Adipose tissue (tissue), 3 donors: ENCODE results near the gene TUB. TPM values are rescaled to one million over a fixed set of nuclear protein-coding genes. Genes with fewer than 3 reads are reported as not detected.

Experiments
- H3K27ac ChIP-seq: one replicate; pipeline ENCODE4 v1.5.1; 2013; ENCODE audit warnings: low read depth, low read length
- WGBS, 3 donors: extraction: QIAGEN DNeasy Blood & Tissue Kit; methylation state at CpG; one replicate each; pipeline ENCODE4 v1.1.7; 2013; 5-methylcytosine and 5-hydroxymethylcytosine counted together
- polyA plus RNA-seq, 3 donors: library from polyadenylated mRNA; stranded (reverse); fragments of 200-250 nt; gene quantifications; one replicate each; pipeline ENCODE4 v1.2.3, GENCODE V29; 2013
- donor health status: healthy with polysubstance abuse.
- donor health status: Bipolar disorder and iron deficiency.
- donor health status: healthy.

The TUB gene
- polyA plus RNA-seq, 3 donors, result 1.2 to 16.1 (median 2.7) TPM

- WGBS, 3 donors, result 44 to 60% (median 47%) methylated on average over 7 of the region's 7 CpGs
- no peak overlapping the region for H3K27ac ChIP-seq
Measured at GRCh38 chr11:8063324-8063723, 17.7 kb upstream of the TUB start.

DNA sequence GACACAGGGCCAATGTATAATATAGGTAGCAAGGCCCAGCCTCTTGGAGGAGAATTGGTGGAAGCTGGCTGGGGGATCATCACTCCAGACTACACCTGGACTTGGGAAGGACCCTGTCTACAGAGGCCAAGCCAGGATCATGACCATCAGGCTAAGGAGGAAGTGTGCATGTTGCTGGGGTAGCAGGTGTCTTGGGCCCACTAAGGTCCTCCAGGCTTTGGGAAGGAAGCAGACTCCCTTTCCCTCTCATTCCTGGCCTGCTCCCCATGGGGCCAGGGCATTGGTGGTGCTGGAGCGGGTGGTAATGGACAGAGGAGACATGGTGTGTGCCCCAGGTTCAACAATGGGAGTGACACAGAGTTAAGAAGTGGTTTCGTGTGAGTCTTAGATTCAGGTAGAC, 16.0 kb upstream of the TUB start:
- H3K27ac ChIP-seq, result no peak overlapping the region
- WGBS, 3 donors, result 90 to 98% (median 97%) methylated on average over 2 of the region's 2 CpGs

DNA sequence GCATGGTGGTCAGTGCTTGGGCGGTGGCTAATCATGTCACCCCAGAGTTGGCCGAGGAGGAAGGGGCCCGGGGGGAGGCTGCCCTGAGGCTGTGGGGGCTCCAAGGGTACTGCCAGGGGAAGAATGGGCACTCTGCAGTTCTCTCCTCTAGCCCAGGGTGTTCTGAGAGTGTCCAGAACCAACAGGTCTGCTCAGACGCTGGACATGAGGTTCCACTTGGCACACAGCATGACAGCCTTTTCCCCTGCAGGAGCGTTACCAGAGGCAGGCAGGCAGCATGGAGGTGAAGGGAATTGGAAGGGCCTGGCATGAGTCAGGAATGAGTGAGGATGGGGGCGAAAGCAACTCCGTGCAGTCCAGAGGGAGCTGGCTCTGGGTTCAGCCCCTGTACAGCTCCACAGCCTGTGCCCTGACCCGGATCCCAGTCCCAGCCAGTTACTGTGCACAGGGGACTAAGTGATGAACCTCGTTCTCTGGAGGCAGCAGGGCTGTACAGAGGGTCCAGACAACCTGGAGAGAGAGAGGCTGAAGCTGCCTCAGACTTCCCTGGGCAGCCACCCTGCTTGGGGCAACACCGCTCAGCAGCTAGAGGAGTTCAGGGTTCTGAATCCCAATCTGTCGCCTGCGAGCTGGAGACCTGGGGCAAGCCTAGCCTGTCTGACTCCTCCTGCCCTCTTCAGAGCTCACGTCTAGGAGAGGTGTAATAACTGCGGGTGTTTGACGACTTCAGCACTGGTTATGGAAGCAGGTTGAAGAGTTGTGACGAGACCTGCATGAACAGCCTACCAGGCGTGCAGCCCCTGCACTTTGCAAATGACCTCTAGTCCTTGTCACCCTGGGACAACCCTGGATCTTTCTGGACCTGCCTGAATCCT, 14.7 kb upstream of the TUB start:
- 74 to 83% (median 79%) methylated on average over 17 of the region's 17 CpGs for WGBS, 3 donors
- no peak overlapping the region for H3K27ac ChIP-seq

- 52 to 60% (median 56%) methylated on average over 10 of the region's 10 CpGs for WGBS, 3 donors
- no peak overlapping the region for H3K27ac ChIP-seq
Measured at GRCh38 chr11:8066911-8067455, 14.0 kb upstream of the TUB start.

DNA sequence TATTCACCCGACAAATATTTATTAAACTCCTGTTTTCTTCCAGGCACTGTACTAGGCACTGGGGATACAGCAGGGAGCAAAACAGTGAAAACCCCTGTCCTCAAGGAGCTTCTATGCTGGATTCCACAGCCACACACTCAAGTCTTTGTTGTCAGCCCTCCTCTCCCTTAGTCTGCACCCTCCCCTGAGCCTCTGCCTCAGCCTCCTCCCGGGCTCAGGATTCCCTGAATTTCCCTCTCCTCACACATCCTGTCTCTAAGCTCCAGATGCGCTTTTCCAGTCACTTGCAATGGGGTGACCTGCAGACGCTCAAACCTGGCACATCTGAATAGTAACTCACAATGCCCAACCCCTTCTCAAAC, 13.5 kb upstream of the TUB start:
- no peak overlapping the region for H3K27ac ChIP-seq
- 76 to 80% (median 77%) methylated on average over 4 of the region's 4 CpGs for WGBS, 3 donors

GRCh38 chr11:8067929-8068575, 13.0 kb upstream of the TUB start:
- H3K27ac ChIP-seq, result peak overlapping the region; percentile 22
- WGBS, 3 donors, result 43 to 70% (median 46%) methylated on average over 13 of the region's 13 CpGs

DNA sequence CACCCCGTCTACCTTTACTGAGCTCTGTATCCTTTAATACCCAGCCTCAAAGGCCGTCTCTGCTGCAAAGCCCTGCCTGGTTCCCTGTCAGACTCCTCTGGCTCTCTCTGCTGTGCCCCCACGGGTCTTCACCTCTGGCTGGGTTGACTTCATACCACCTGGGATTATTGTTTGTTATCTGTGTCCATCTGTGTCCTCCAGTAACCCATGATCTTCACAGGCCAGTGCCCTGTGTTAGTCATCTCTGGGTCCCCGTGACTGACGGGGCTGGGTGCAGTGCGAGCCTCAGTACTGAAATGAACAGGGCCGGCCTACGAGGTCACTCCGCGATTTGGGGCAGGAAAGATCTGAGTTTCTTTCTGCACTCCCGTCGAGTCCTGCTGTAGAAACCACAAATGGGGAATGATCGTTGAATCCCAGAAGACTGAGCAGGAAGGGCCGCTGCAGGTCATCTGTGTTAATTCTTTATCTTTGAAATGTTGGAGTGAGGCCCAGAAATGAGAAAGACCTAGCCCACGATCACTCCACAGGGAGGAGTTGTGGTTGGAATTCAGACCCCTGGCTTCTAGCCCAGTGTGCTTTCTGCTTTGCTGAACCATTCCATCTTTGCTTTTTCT, 12.3 kb upstream of the TUB start:
- WGBS, 3 donors, result 23 to 35% (median 27%) methylated on average over 15 of the region's 15 CpGs
- peak overlapping the region; percentile 22 for H3K27ac ChIP-seq

DNA sequence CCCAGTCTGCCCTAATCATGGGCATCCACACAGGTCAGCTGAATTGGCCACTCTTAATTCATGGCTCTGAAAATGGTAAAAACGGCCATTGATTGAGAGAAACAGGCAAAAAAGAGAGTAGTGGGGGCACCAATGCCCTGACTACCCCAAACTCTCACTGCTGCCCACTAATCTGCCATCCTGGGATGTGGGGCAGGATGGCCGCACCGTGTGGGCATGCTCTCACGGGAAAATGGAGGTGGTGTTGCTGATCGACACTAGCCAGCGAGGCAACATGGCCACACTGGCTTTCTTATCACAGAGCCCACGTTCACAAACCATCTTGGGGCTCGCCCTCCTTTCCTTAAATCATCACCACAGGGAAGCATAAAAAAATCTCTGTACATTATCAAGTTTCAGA, 11.2 kb upstream of the TUB start:
- no peak overlapping the region for H3K27ac ChIP-seq
- WGBS, 3 donors, result 80 to 81% (median 81%) methylated on average over 8 of the region's 8 CpGs

DNA sequence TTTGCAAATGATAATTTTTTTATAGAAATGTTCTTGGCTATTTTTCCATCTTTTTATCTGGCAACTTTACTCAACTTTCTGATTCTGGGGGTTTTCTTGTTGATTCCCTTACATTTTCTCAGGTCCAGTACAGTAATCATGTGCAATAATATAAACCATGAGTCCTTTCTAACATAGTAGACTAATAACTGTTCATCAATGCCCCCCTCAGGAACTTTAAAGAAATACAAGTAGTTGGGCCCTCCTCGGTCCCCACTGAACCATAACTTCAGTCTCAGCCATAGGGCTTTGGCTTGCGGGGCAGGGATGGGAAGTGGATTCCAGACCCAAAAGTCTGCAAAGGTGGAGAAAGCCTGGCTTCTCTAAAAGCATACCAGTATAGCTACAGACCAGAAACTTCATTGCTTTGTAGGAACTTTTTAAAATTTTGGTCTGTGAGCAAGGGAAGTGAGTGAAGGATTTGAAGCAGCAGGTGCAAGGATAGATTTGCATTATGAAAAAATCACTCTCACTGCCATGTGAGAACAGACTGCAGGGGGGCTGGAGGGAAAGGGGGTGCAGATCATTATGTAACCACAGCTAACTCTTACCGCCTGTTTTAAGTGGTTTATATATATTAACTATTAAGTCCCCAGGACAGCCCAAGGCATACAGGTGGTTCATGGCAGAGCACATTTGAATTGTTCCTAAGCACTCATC, 10.4 kb upstream of the TUB start:
- WGBS, 3 donors, result 32 to 38% (median 34%) methylated on average over 3 of the region's 3 CpGs
- H3K27ac ChIP-seq, result no peak overlapping the region

DNA sequence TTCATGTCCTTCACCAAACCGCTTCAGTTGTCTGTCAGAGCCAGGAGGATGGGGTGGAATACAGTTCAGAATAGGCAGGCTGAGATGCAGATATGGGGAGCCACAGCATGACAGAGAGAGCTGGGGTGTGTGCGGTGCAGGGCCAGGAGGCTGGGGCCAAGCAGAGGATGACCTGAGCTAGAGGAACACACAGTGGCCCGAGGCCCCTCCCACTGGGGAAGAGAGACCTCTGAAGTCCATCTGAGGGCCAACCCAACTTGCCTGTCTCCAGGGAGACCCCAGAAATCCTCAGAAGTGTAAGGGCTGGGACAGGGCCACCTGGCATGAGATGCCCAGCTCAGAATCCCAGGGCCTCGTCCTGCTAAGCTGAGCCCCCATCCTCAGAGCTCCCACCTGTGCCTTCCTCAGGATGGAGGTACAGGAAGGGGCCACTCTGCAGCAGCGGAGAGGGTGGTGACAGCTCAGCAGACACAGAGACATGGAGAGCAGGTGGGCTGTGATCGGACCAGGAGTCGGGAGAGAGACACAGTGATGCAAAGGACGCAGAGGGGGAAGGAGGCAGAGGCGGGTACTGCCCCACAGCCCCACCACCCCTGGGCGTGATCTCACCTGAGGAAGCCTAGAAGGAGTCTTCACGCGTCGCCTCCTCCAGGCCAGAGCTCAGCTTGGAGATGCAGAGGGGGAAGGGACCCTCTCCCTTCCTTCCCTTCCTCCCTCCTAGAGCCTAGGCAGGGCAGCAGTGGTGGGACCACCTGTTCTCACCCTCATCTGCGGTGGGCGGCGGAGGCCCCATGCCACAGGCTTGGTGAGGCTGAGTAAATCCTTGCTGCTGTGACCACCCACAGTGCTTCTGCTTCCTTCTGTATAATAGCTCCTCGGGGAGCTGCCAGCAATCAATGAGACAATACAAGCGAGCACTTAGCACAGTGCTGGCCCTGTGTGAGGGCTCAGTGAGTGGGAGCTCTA, 9.1 kb upstream of the TUB start:
- WGBS, 3 donors, result 64 to 85% (median 83%) methylated on average over 17 to 18 of the region's 18 CpGs
- no peak overlapping the region for H3K27ac ChIP-seq

DNA sequence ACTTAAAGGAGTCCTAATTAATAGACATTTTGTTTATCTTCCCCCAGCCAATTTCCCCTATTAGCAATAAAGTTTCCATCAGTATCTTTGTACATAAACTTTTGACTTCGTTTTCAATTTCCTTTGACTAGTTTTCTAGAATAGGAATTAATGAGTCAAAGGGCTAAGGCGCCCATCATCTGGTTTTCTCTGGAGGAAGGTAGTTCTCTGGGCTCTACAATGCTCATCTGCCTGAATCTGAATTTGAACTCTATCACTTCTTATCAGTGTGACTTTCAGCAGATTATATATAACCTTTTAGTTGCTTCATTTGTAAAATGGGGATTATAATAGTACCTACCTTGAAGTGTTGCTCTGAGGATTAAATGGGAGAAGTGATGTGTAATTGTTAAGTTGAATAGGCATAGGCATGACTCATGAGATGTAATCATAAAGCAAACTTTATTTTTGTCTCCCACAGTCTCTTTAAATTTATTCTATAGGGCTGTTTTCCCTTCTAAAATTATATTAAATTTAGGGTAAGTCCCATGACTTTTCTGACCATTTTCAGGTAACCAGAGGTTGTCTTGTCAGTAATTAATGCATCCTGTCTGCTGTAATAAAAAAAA, 5.8 kb upstream of the TUB start:
- no peak overlapping the region for H3K27ac ChIP-seq
- WGBS, 3 donors, result 62 to 66% (median 62%) methylated on average over 2 of the region's 2 CpGs

DNA sequence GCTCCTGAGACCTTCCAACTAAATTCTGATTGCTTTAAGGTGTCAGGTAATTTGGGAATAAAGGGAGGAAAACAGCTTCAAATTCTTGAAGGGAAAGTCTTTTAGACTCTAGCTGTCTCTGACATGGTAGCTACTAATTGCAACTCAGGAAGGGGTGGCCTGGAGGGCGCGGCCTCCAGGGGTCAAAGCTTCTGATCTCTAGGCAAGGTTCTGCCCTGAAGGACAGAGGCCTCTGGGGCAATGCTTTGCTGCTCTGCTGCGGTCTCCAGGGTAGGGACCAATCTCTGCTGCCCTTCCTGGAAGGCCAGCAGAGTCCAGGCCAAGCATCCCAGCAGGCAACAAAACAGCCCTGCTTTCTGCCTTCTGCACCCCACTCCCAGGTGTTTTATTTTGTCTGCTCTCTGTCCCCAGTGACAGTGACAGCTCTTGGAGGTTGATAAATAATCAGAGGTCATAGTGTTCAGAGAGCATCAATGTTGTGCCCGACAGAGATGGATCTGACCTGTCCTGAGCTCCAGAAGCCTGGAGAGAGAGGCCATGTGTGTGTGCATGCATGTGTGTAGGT, 1.8 kb upstream of the TUB start:
- no peak overlapping the region for H3K27ac ChIP-seq
- 90 to 93% (median 93%) methylated on average over 4 of the region's 4 CpGs for WGBS, 3 donors

DNA sequence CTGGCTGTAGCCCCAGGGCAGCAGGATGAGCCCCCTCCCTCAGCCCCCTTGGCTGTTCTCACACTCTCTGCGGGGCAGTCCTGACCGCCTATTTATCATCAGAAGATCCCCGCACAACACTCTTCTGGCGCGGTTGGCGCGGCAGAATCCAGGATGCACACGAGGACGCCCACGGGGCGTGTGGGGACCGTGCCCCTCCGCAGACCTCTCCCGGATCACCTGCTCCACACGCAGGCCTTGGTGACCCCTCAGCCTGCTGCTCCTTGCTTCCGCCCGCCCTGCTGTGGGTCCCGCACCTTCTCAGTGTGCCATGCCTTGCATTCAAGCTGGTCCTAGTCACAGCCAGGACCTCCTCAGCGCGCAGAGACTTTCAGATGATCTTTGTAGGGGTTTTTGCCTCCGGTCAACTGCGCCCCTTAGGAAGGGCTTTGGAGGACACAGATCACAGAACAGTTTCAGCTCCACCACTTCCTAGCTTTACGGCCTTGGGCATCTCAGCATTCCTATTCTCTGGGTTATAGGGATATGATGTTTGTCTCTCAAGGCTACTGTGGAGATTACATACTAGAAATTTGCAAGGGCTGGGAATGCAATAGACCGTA, 841 bp upstream of the TUB start:
- H3K27ac ChIP-seq, result no peak overlapping the region
- WGBS, 3 donors, result 84 to 85% (median 84%) methylated on average over 24 of the region's 24 CpGs

DNA sequence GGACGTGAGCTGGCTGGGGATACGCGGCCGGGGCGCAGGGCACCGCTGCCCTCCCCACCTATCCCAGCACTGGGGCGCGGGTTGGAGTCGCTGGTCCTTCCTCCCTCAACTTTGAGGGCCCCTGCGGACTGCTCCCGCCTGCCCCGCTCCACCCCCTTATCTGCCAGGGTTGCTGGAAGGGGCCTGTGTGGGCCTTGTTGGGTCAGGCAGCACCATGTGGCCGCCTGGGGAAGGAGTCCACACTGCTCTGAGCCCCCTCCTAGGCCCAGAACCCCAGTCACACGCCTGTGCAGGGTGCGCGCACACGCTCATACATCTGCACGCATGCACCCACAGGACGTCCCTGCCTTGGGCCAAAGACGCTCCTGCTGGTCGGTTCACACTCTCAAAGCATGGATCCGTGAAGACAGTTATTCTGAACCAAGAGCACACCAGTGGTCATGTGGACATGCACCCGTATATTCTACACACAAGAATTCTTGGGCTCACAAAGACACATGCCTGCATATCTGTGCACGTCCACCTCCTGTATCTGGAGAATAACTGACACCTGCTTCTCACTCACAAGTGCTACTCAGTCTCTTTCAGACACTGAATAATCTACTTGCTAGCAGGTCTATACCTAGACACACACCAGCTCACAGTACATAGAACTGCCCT, 710 bp downstream of the TUB start:
- WGBS, 3 donors, result 27 to 30% (median 29%) methylated on average over 22 to 24 of the region's 24 CpGs
- no peak overlapping the region for H3K27ac ChIP-seq

- 84 to 91% (median 86%) methylated on average over 15 of the region's 15 CpGs for WGBS, 3 donors
- no peak overlapping the region for H3K27ac ChIP-seq
Measured at GRCh38 chr11:8082391-8083087, 1.5 kb downstream of the TUB start.

- H3K27ac ChIP-seq, result no peak overlapping the region
- WGBS, 3 donors, result 79 to 85% (median 81%) methylated on average over 9 of the region's 9 CpGs
Measured at GRCh38 chr11:8083088-8083395, 2.0 kb downstream of the TUB start.
